Ovary (tissue), 9 donors: Measurements from ENCODE around the gene HDDC3. TPM values are rescaled to one million over a fixed set of nuclear protein-coding genes. Genes with fewer than 3 reads are reported as not detected.
"Not testable (repeated sequence)": the region's sequence is repeated elsewhere in the genome, so short reads cannot be mapped to it uniquely, and the experiment has no call there.

ENCODE experiments used
- DNase-seq, 5 donors: peaks; one replicate each; pipeline ENCODE4 v3.0.0-alpha.2; 2019 to 2020
- H3K27ac ChIP-seq, 2 donors: fragments of 200-600 bp; one replicate each; pipeline versions ENCODE4 v1.5.1 to v1.8.0; 2019 to 2022
- H3K27me3 ChIP-seq: fragments of 200-600 bp; one replicate; pipeline ENCODE4 v1.8.0; 2022
- H3K36me3 ChIP-seq: fragments of 200-600 bp; sonication (generic); one replicate; pipeline ENCODE4 v1.5.1; 2019
- H3K4me1 ChIP-seq: one replicate; pipeline ENCODE4 v1.8.1; 2013; ENCODE audit warnings: mild to moderate bottlenecking, moderate library complexity; ENCODE audit not compliant: insufficient read depth
- H3K4me3 ChIP-seq: fragments of 200-600 bp; sonication (generic); one replicate; pipeline ENCODE4 v1.5.1; 2017
- H3K9me3 ChIP-seq, 2 donors: fragments of 200-600 bp in 1 of 2; sonication (generic) in 1 of 2; one replicate each; pipeline versions ENCODE4 v1.5.1 to v1.8.1; 2013 to 2019; ENCODE audit warnings: mild to moderate bottlenecking in 1 of 2, moderate library complexity in 1 of 2
- EP300 ChIP-seq: sonication (generic); formaldehyde crosslinking; IDR thresholded peaks from one replicate; pipeline ENCODE4 v1.6.1; 2017; ENCODE audit warnings: antibody characterized with exemption
- POLR2A ChIP-seq: fragments of 450-650 bp; IDR thresholded peaks from one replicate; pipeline ENCODE4 v1.6.1; 2017; ENCODE audit warnings: antibody characterized with exemption, mild to moderate bottlenecking, moderate library complexity
- WGBS, 3 donors: extraction: QIAGEN DNeasy Blood & Tissue Kit in 1 of 3; methylation state at CpG; one replicate each; pipeline versions ENCODE4 v1.1.5 to v1.1.7; 2013 to 2017; 5-methylcytosine and 5-hydroxymethylcytosine counted together
- intact Hi-C, 4 donors: fragments of 100-400 bp; cut with DNase I; formaldehyde crosslinking; loops; one replicate each; pipeline versions ENCODE4 v1.11.0 to v1.15.1; 2022 to 2023
- polyA plus RNA-seq, 2 donors: library from polyadenylated mRNA; stranded (reverse); fragments of 200-250 nt in 1 of 2; fragments of 350-450 nt in 1 of 2; fragmentation: Illumina TruSeq in 1 of 2; extraction: RNeasy Lipid Tissue Mini Kit (QIAGEN cat#74804) in 1 of 2; gene quantifications; one replicate each; pipeline ENCODE4 v1.2.3, GENCODE V29; 2013 to 2014
- total RNA-seq, 7 donors: library from RNA; depleted of rRNA in 2 of 7; stranded (reverse); fragments of >200 nt in 2 of 7; fragmentation: NEBNext Ultra II Directional in 3 of 7; extraction: Animal tissue kit (Norgen Biotek cat#: 25700) in 3 of 7; gene quantifications; one replicate each; pipeline versions ENCODE4 v1.1.0 to v1.2.4, GENCODE V29; 2016 to 2023
- TF ChIP-seq, protein P1 (sequence below), 3 donors: fragments of 450-650 bp in 2 of 3; fragments of 200-600 bp in 1 of 3; IDR thresholded peaks; one replicate each; pipeline versions ENCODE4 v1.5.1 to v1.8.0; 2016 to 2022; ENCODE audit warnings: antibody characterized with exemption in 3 of 3, mild to moderate bottlenecking in 1 of 3
- donor health status: DM: no; HTN: no; CAD: no; lungs with moderate emphysema.
- donor health status: DM: no; HTN: no; CAD: no.
- donor health status: Bipolar disorder and iron deficiency.
- donor health status: DM: yes; HTN: yes; CAD: no.
- donor health status: DM: no; HTN: no; CAD: no.
- donor health status: DM: yes; HTN: yes; CAD: no.

HDDC3 gene
- total and polyA plus RNA-seq, 9 donors: 11.7 to 17.2 (median 13.2) TPM

DNA sequence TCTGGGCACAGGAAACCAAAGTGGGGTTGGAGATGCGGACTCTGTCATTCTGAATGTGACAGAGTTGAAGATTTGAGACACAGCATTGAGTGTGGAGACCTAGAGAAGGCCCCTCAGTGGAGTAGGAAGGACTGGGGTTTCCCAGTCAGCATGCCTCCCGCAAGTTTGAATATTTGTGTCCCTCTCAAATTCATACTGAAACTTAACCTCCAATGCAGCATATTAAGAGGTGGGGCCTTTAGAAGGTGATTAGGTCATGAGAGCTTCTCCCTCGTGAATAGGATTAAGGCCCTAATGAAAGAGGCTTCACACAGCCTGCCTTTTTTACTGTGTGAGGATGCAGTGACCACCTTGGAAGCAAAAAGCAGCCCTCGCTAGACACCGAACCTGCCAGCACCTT is 8.0 kb downstream of the HDDC3 start:
- H3K27me3 ChIP-seq: no peaks in the 10 kb centered on the region
- H3K4me1 ChIP-seq: no peaks in the 10 kb centered on the region
- no peak for DNase-seq
- H3K27ac ChIP-seq: no peak overlapping the region
- intact Hi-C loops: no loop called here
- no peak overlapping the region for H3K4me3 ChIP-seq
- TF ChIP-seq EP300: no peak
- TF ChIP-seq POLR2A: no peak
- no peaks in the 10 kb centered on the region for H3K9me3 ChIP-seq
- 86 to 87% (median 86%) methylated on average over 5 of the region's 5 CpGs for WGBS, 3 donors
- no peaks in the 10 kb centered on the region for H3K36me3 ChIP-seq

DNA sequence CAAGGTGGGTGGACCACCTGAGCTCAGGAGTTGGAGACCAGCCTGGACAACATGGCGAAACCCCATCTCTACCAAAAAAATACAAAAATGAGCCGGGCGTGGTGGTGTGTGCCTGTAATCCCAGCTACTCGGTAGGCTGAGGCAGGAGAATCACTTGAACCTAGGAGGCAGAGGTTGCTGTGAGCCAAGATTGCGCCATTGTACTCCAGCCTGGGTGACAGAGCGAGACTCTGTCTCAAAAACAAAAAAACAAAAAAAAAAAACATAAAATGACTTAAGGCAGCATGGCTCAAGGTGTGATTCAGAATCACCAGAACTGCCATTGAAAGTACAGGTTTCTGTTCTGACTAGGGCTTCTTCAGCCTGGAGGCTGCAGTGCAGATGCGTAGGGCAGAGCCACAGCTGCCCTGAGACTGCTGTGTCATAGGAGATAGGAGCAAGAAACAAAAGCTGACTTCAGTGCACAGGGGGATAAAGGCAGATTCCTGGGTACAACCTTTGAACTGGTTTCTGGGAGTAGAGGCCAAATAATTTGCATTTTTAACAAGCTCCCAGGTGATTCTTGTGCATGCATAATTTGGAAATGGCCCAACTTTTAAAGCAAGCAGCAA is 9.5 kb downstream of the HDDC3 start:
- intact Hi-C loops, H3K4me3 ChIP-seq, H3K4me1 ChIP-seq, DNase-seq, H3K9me3 ChIP-seq, H3K27ac ChIP-seq, H3K27me3 ChIP-seq, H3K36me3 ChIP-seq: not testable (repeated sequence)
- WGBS, 3 donors: 91 to 96% (median 91%) methylated on average over 7 of the region's 7 CpGs

DNA sequence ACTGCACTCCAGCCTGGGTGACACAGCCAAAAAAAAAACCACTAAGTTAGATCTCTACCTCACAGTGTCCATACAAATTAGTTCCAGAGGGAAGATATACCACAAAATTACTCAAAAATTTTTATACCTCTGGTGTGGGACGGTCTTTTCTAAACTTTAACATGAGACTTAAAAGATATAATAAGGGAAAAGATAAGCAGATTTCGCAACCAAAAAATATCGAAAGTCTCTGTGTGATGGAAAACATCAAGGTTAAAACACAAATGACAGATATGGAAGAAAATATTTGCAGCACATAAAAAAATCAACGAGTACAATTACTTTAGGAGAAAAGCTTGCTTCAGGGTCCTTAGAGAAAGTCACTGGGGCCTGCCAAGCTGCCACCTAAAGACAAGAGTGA is 10.5 kb downstream of the HDDC3 start:
- H3K27ac ChIP-seq: no peak overlapping the region
- 79 to 88% (median 83%) methylated on average over 4 of the region's 4 CpGs for WGBS, 3 donors
- no peaks in the 10 kb centered on the region for H3K9me3 ChIP-seq
- no peaks in the 10 kb centered on the region for H3K4me1 ChIP-seq
- no peak for DNase-seq
- H3K36me3 ChIP-seq: no peaks in the 10 kb centered on the region
- intact Hi-C loops: no loop called here
- TF ChIP-seq POLR2A (no peak), EP300 (no peak)
- TF ChIP-seq, protein P1, sequence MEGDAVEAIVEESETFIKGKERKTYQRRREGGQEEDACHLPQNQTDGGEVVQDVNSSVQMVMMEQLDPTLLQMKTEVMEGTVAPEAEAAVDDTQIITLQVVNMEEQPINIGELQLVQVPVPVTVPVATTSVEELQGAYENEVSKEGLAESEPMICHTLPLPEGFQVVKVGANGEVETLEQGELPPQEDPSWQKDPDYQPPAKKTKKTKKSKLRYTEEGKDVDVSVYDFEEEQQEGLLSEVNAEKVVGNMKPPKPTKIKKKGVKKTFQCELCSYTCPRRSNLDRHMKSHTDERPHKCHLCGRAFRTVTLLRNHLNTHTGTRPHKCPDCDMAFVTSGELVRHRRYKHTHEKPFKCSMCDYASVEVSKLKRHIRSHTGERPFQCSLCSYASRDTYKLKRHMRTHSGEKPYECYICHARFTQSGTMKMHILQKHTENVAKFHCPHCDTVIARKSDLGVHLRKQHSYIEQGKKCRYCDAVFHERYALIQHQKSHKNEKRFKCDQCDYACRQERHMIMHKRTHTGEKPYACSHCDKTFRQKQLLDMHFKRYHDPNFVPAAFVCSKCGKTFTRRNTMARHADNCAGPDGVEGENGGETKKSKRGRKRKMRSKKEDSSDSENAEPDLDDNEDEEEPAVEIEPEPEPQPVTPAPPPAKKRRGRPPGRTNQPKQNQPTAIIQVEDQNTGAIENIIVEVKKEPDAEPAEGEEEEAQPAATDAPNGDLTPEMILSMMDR (IDR thresholded peaks at IDR 0.05): no peak
- no peak overlapping the region for H3K4me3 ChIP-seq
- H3K27me3 ChIP-seq: no peaks in the 10 kb centered on the region

DNA sequence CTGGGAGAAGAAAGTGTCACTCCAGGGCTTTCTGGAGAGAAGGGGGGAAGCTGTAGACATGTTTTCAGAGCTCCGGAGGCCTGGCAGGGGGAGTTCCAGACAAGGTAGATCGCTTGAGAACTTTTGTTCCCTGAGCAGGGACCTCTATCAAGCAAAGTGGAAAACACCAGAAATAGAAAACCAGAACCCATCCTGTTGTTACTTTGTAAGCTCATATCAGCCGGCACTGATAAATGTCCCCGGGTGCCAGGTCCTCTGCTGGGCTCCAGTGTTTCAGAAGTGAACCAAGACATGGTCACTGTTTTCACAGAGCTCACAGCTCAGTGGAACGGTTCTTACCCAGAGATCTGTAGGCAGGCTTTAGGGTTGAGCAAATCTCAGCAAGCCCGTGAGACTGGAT is 13.5 kb downstream of the HDDC3 start:
- Histone ChIP-seq H3K4me3 (no peak overlapping the region), H3K27ac (no peak overlapping the region), H3K36me3 (no peaks in the 10 kb centered on the region), H3K27me3 (no peaks in the 10 kb centered on the region), H3K4me1 (no peaks in the 10 kb centered on the region), H3K9me3 (no peaks in the 10 kb centered on the region)
- intact Hi-C loops: no loop called here
- 87 to 93% (median 89%) methylated on average over 6 of the region's 6 CpGs for WGBS, 3 donors
- no peak for TF ChIP-seq EP300
- TF ChIP-seq POLR2A: no peak
- TF ChIP-seq, protein P1 (IDR thresholded peaks at IDR 0.05): no peak
- no peak for DNase-seq

DNA sequence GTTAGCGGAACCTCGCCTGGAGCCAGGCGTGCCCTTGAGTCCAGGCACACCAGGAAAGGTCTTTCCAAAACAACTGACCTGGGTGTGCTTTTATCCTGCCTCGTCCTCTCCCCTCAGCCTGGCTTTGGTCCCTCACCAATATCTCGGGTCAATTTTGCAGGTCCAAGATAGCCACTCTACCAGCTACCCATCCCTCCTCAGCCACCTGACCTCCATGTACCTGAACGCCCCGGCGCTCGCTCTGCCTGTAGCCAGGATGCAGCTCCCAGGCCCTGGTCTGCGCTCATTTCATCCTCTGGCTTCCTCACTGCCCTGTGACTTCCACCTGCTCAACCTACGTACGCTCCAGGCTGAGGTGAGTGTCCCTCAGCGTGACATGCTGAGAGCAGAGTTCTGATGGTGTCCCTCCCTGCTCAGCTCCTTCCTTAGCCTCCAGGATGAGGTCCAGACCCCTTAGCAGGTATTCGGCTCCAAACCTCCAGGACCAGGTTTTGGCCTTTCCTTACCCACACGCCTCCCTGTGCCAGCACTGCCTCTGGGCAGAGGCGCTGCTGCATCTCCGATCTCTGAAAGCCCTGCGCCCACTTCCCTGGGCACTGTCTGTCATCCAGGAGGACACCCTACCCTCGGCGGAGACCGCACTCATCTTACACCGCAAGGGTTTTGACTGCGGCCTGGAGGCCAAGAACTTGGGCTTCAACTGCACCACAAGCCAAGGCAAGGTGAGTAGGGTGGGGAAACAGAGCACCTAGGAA is 14.1 kb downstream of the HDDC3 start:
- intact Hi-C loops: no loop called here
- no peak for TF ChIP-seq POLR2A
- TF ChIP-seq, protein P1 (IDR thresholded peaks at IDR 0.05): no peak
- TF ChIP-seq EP300: no peak
- 91 to 97% (median 94%) methylated on average over 23 of the region's 23 CpGs for WGBS, 3 donors

More for the DNA sequence above, 14.1 kb downstream of the HDDC3 start:
- no peak for DNase-seq
- Histone ChIP-seq H3K4me1 (no peaks in the 10 kb centered on the region), H3K27ac (no peak overlapping the region), H3K36me3 (no peaks in the 10 kb centered on the region), H3K9me3 (no peaks in the 10 kb centered on the region), H3K4me3 (no peak overlapping the region), H3K27me3 (no peaks in the 10 kb centered on the region)
